K562 (cell line): ENCODE measurements around the gene PTRH1. TPM values are rescaled to one million over a fixed set of nuclear protein-coding genes. Genes with fewer than 3 reads are reported as not detected.
A peak's percentile ranks its signal among the peaks of the same experiment; 100 is the strongest.

Source experiments
- CTCF ChIP-seq, 3 experiments: IDR thresholded peaks in 2 of 3; conservative IDR thresholded peaks in 1 of 3; 2 replicates each; pipeline ENCODE4 v1.5.1; 2011 to 2012; ENCODE audit warnings: low read length in 3 of 3, mild to moderate bottlenecking in 3 of 3, control low read depth in 2 of 3, improper control_type of control experiment in 1 of 3, inconsistent platforms in 1 of 3, low read depth in 1 of 3, mixed read lengths in 1 of 3, moderate library complexity in 1 of 3; ENCODE audit not compliant: insufficient read depth in 2 of 3
- DMBX1 ChIP-seq: fragments of 250-450 bp; sonication (Bioruptor Pico); IDR thresholded peaks from 2 replicates; pipeline ENCODE4 v1.8.0; 2022; ENCODE audit warnings: inconsistent platforms, mild to moderate bottlenecking, moderate library complexity, borderline replicate concordance
- ETS1 ChIP-seq: conservative IDR thresholded peaks from 2 replicates; pipeline ENCODE4 v1.6.1; 2011; ENCODE audit warnings: low read depth, mild to moderate bottlenecking, low read length; ENCODE audit not compliant: control insufficient read depth
- ETS2 ChIP-seq: IDR thresholded peaks from 2 replicates; pipeline ENCODE4 v1.6.1; 2016; ENCODE audit warnings: borderline replicate concordance, missing genetic modification characterization, mild to moderate bottlenecking, moderate library complexity, missing compliant biosample characterization; ENCODE audit not compliant: poor library complexity, severe bottlenecking
- GTF2E2 ChIP-seq: fragments of 200-800 bp; sonication (Bioruptor generic); IDR thresholded peaks from 2 replicates; pipeline ENCODE4 v1.6.1; 2016; ENCODE audit warnings: missing genetic modification characterization, missing compliant biosample characterization
- MAZ ChIP-seq, 2 experiments: fragments of 450-650 bp in 1 of 2; sonication (generic) in 1 of 2; formaldehyde crosslinking; IDR thresholded peaks in 1 of 2; conservative IDR thresholded peaks in 1 of 2; 2 replicates each; pipeline versions ENCODE4 v1.4.0 to v1.5.0; 2020; ENCODE audit warnings: mild to moderate bottlenecking in 1 of 2, missing genetic modification reagents in 1 of 2
- PTRF ChIP-seq: fragments of 450-650 bp; IDR thresholded peaks from 2 replicates; pipeline ENCODE4 v1.6.1; 2016; ENCODE audit warnings: mild to moderate bottlenecking, missing genetic modification characterization, missing compliant biosample characterization
- RFX5 ChIP-seq: IDR thresholded peaks from 2 replicates; pipeline ENCODE4 v1.6.1; 2011; ENCODE audit warnings: low read depth, mild to moderate bottlenecking, improper control_type of control experiment, low read length
- TFE3 ChIP-seq: fragments of 450-650 bp; formaldehyde crosslinking; IDR thresholded peaks from 2 replicates; pipeline ENCODE4 v1.4.0; 2020; ENCODE audit warnings: mild to moderate bottlenecking, mixed read lengths
- ZNF384 ChIP-seq: IDR thresholded peaks from 2 replicates; pipeline ENCODE4 v1.6.1; 2012; ENCODE audit warnings: low read depth, low read length, improper control_type of control experiment
- ZNF512 ChIP-seq: IDR thresholded peaks from 2 replicates; pipeline ENCODE4 v1.6.1; 2016; ENCODE audit warnings: missing genetic modification characterization, missing compliant biosample characterization
- polyA plus RNA-seq, 8 experiments: library from polyadenylated mRNA; depleted of rRNA in 4 of 8; stranded (reverse) in 5 of 8; unstranded in 3 of 8; fragments of >200 nt; fragmentation: Nextera tagmentation in 2 of 8; fragmentation: Illumina TruSeq in 1 of 8; extraction: Ambion mirVana in 2 of 8; extraction: Trizol in 1 of 8; gene quantifications; 2 replicates each; pipeline versions ENCODE4 v1.2.1 to v1.2.3, GENCODE V29; 2011 to 2014; ENCODE audit warnings: inconsistent platforms in 1 of 8, missing spikeins in 1 of 8
- total RNA-seq, 7 experiments: library from RNA; depleted of rRNA in 6 of 7; stranded (reverse); fragments of >200 nt in 6 of 7; fragmentation: Illumina TruSeq in 2 of 7; extraction: Trizol in 2 of 7; gene quantifications; 2 replicates each; pipeline versions ENCODE4 v1.2.1 to v1.2.3, GENCODE V29; 2011 to 2021; ENCODE audit warnings: low replicate concordance in 1 of 7

PTRH1 gene
- total and polyA plus RNA-seq, 9 of the 15 experiments (the other 6 are each of a cell fraction or from before 2014, with no cell fraction given): 0.63 to 43.1 (median 5.7) TPM

- TF ChIP-seq MAZ (CRISPR knock-in tag; conservative IDR thresholded peaks at IDR 0.05 in 1 of 2, IDR thresholded peaks at IDR 0.05 in 1 of 2) (peak; percentile 84 to 86), RFX5 (peak; percentile 87), PTRF (tag) (no peak), ZNF384 (0 out of 2 replicates have a peak, but pooled peaks have one; percentile 10), ETS1 (peak; percentile 99), ETS2 (tag) (no peak), TFE3 (CRISPR knock-in tag) (no peak), DMBX1 (CRISPR knock-in tag) (peak; percentile 61; the same call in 1 of the 2 replicates), ZNF512 (tag) (no peak), GTF2E2 (tag) (peak; percentile 87), CTCF (IDR thresholded peaks at IDR 0.05 in 2 of 3, conservative IDR thresholded peaks at IDR 0.05 in 1 of 3; ENCODE audit: insufficient read depth in 2 of 3, low read depth in 1 of 3, low read length in 3 of 3) (peak; percentile 96 to 98 (median 98))
These were observed 19.5 kb upstream of the PTRH1 start, which contains the start of gene TOR2A (continued) for GRCh38 chr9:127734747-127735529.
